HG03439 (cell line): ENCODE measurements around the gene RNU5D-1.
A peak's percentile ranks its signal among the peaks of the same experiment; 100 is the strongest.
"Not testable (repeated sequence)": the region's sequence is repeated elsewhere in the genome, so short reads cannot be mapped to it uniquely, and the experiment has no call there.

Experiments used
- ATAC-seq: cut with Tn5 transposase; IDR thresholded peaks from one replicate; pipeline ENCODE4 v1.9.1; 2021; ENCODE audit warnings: mild to moderate bottlenecking, moderate library complexity; ENCODE audit not compliant: unreplicated experiment

Gene RNU5D-1

GRCh38 chr1:44730741-44731512 is at the start of gene RNU5D-1:
Gene RNU5D-1, minus strand, starts transcription at chr1:44731170.
- ATAC-seq: peak; percentile 65

- ATAC-seq: no peak
Observed at GRCh38 chr1:44780583-44781121, 49.7 kb upstream of the RNU5D-1 start.

- no peak for ATAC-seq
Observed at GRCh38 chr1:44778705-44779576, 48.0 kb upstream of the RNU5D-1 start.

GRCh38 chr1:44777969-44778635 is 47.1 kb upstream of the RNU5D-1 start:
- ATAC-seq: no peak

- no peak for ATAC-seq
Observed at GRCh38 chr1:44777547-44777946, 46.6 kb upstream of the RNU5D-1 start.

GRCh38 chr1:44776730-44777068 is 45.7 kb upstream of the RNU5D-1 start:
- ATAC-seq: no peak

GRCh38 chr1:44775930-44776729 is 45.2 kb upstream of the RNU5D-1 start:
- ATAC-seq: peak; percentile 12

GRCh38 chr1:44775078-44775929 is 44.3 kb upstream of the RNU5D-1 start, which contains the start of gene RPS8:
Gene RPS8, plus strand, starts transcription at chr1:44775540. Its CDS starts 57 bp downstream, at chr1:44775597.
- peak; percentile 81 for ATAC-seq

GRCh38 chr1:44766421-44766820 is 35.5 kb upstream of the RNU5D-1 start:
- ATAC-seq: not testable (repeated sequence)

GRCh38 chr1:44760876-44761275 is 29.9 kb upstream of the RNU5D-1 start:
- no peak for ATAC-seq

GRCh38 chr1:44759077-44759476 is 28.1 kb upstream of the RNU5D-1 start:
- no peak for ATAC-seq

- no peak for ATAC-seq
Observed at GRCh38 chr1:44757420-44757819, 26.4 kb upstream of the RNU5D-1 start.

GRCh38 chr1:44747878-44748277 is 16.9 kb upstream of the RNU5D-1 start:
- ATAC-seq: no peak

GRCh38 chr1:44743211-44743610 is 12.2 kb upstream of the RNU5D-1 start:
- ATAC-seq: no peak

- no peak for ATAC-seq
Observed at GRCh38 chr1:44740179-44740617, 9.2 kb upstream of the RNU5D-1 start.

GRCh38 chr1:44739307-44740178 is 8.6 kb upstream of the RNU5D-1 start, which contains the start of gene KIF2C:
Gene KIF2C, plus strand, starts transcription at chr1:44739837. Its CDS starts 96 bp downstream, at chr1:44739933.
- ATAC-seq: peak; percentile 94

- ATAC-seq: not testable (repeated sequence)
Observed at GRCh38 chr1:44738953-44739306, 8.0 kb upstream of the RNU5D-1 start.

- ATAC-seq: no peak
Observed at GRCh38 chr1:44735992-44736391, 5.0 kb upstream of the RNU5D-1 start.
